ENCODE measurements around the gene DCUN1D3.

GRCh38 chr16:20874088-20874581 is 26.0 kb downstream of the DCUN1D3 start:
- TF ChIP-seq, protein P1, sequence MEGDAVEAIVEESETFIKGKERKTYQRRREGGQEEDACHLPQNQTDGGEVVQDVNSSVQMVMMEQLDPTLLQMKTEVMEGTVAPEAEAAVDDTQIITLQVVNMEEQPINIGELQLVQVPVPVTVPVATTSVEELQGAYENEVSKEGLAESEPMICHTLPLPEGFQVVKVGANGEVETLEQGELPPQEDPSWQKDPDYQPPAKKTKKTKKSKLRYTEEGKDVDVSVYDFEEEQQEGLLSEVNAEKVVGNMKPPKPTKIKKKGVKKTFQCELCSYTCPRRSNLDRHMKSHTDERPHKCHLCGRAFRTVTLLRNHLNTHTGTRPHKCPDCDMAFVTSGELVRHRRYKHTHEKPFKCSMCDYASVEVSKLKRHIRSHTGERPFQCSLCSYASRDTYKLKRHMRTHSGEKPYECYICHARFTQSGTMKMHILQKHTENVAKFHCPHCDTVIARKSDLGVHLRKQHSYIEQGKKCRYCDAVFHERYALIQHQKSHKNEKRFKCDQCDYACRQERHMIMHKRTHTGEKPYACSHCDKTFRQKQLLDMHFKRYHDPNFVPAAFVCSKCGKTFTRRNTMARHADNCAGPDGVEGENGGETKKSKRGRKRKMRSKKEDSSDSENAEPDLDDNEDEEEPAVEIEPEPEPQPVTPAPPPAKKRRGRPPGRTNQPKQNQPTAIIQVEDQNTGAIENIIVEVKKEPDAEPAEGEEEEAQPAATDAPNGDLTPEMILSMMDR (IDR thresholded peaks at IDR 0.05; ENCODE audit: extremely low read depth in 1 of 2, insufficient read depth in 1 of 2, low read depth in 1 of 2, low read length in 2 of 2), result no peak
- TF ChIP-seq POLR2A (IDR thresholded peaks at IDR 0.05; ENCODE audit: low read depth, low read length), result no peak

Data from endothelial cell of umbilical vein (primary cell).